ENCODE measurements around the gene ANKS1B.

Gene ANKS1B

DNA sequence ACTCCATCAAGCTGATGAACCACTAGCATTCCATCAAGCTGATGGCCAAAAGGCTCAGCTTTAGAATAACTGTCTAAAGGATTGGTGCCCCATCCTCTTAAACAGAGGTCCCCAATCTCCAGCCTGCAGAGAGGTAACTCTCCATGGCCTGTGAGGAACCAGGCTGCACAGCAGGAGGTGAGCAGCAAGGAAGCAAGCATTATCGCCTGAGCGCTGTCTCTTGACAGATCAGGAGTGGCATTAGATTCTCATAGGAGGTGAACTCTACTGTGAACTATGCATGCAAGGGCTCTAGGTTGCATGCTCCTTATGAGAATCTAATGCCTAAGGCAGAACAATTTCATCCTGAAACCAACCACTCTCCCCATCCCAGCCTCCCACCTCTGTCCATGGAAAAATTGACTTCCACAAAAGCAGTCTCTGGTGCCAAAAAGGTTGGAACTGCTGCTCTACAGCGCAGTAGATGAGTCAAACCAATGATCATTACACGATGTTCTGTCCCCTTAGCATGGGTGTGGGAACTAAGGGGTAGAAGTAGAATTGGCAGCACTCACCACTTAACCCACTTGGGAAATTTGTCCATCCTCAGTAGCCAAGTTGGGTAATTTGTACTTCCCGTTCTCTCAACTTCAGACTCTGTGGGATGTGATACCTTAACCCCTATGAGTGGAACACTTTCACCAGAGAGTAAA, 66.9 kb downstream of the ANKS1B start:
- TF ChIP-seq GATA3 (IDR thresholded peaks at IDR 0.05; ENCODE audit: low read depth, low read length) (no peak), GATA2 (IDR thresholded peaks at IDR 0.05; ENCODE audit: low read depth, low read length) (no peak)

DNA sequence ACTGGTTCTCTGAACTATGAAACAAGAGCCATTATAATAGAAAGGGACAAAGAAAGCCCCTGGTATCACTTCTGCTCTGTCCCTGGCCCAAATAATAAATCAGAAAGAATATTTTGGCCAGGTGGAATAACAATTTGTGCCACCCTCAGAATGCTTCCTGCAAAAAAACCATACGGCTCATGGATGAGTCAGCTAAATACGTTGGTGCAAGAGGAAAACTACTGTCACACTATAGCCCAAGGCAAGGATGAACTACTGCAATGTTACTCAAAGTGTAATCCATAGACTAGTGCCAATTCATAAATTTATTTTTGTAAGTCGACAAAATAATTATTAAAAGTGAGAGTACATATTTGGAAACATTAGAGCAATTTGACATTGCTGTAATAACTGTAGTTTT, 68.2 kb downstream of the ANKS1B start:
- TF ChIP-seq GATA2 (IDR thresholded peaks at IDR 0.05; ENCODE audit: low read depth, low read length) (no peak), GATA3 (IDR thresholded peaks at IDR 0.05; ENCODE audit: low read depth, low read length) (no peak)

DNA sequence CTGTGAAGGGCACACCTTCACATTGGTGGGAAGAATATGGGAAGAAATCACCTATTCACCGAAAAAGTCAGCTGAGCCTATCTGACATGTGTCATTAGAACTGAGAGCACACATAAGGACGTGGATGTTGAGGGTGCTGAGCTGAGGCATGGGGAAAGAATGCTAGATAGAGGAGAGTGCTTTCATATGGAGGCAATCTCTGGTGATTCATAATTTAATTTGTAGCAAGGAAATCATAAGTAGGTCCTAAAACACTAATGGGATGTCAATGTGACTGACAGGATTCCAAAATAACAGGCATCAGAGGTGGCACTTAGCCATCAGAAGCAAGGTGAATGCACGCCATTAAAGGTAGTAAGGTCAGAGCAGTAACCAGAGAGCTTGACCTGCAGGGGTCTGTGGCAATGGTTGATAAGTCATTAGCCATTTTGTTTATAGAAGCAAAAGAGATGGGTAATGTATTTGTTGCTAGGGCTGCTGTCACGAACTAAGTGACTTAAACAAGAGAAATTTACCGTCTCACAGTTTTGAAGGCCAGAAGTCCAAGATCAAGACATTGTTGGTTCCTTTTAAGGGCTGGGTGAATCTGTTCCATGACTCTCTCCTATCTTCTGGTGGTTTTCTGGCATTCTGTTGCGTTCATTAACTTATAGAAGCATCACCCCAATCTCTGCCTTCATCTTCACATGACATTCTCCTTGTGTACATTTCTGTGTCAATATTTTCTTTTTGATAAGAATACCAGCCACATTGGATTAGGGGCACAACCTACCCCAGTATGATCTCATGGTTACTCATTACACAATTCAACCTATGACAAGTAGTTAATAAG, 69.3 kb downstream of the ANKS1B start:
- TF ChIP-seq GATA3 (IDR thresholded peaks at IDR 0.05; ENCODE audit: low read depth, low read length) (no peak), GATA2 (IDR thresholded peaks at IDR 0.05; ENCODE audit: low read depth, low read length) (no peak)

DNA sequence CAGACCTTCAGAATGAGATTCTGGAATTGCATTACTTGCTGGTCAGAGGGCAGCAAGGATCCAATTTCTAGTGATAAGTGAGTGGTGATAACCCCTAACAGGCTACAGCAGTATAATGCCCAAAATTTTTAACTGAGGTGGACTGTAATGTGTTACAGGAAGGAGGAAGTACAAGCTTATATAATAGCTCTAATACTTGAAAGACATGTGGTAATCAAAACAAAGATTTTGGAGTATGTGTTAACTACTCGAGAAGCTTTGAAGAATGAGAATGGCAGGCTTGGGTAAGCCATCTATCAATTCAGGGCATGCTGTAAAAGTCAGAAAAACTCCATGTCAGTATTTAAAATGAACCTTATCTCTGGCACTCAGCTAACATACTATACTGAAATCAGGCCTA, 70.5 kb downstream of the ANKS1B start:
- TF ChIP-seq GATA3 (IDR thresholded peaks at IDR 0.05; ENCODE audit: low read depth, low read length) = no peak
- TF ChIP-seq GATA2 (IDR thresholded peaks at IDR 0.05; ENCODE audit: low read depth, low read length) = no peak

DNA sequence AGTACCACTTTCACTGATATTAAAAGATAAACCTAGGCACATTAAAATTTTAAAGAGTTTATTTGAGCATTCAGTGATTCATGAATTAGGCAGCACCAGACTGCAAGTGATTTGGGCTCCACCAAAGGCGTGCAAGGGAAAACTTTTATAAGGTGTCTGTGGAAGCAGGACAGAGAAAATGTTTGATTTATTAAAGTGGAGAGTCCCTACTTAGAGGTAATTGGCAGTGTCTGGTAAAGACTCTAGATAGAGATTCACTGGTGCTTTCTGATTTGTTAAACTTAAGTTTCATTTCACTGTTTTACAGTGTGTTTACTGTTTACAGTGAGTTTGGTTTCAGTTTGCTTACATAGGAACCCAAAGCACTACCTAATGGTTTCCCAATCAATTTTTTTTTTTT, 72.8 kb downstream of the ANKS1B start:
- TF ChIP-seq GATA2 (IDR thresholded peaks at IDR 0.05; ENCODE audit: low read depth, low read length) (no peak), GATA3 (IDR thresholded peaks at IDR 0.05; ENCODE audit: low read depth, low read length) (no peak)

DNA sequence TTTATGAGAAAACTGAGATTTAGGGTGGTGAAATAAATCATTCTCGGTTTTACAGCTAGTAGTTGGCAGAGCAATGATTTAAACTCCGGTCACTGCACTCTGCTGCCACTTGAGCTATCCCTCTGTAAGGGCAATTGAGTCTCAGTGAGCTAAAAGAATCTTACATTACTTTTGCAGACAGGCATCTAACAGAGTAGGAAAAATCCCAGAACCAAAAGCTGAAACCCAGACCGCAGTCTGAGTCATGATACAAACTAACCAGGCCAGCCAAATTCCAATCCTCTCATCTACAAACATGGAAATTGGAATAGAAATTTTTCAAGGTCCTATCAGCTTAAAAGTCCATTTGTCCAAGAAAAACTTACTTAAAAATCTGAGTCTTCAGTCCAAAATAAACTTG, 73.7 kb downstream of the ANKS1B start:
- no peak for TF ChIP-seq GATA2 (IDR thresholded peaks at IDR 0.05; ENCODE audit: low read depth, low read length)
- no peak for TF ChIP-seq GATA3 (IDR thresholded peaks at IDR 0.05; ENCODE audit: low read depth, low read length)

DNA sequence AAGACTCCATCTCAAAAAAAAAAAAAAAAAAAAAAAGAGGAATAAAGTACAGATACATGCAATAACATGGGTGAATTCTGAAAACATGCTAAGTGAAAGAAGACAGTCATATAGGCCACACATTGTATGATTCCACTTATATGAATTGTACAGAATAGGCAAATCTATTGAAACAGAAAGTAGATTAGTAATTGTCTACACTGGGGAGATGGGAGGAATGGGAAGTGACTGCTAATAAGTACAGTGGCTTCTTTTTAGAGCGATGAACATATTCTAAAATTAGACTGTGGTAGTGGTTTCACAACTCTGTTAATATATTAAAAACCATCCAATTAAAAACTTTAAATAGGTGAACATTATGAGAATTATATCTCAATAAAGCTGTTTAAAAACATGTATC, 74.4 kb downstream of the ANKS1B start:
- TF ChIP-seq GATA3 (IDR thresholded peaks at IDR 0.05; ENCODE audit: low read depth, low read length) (no peak), GATA2 (IDR thresholded peaks at IDR 0.05; ENCODE audit: low read depth, low read length) (no peak)

DNA sequence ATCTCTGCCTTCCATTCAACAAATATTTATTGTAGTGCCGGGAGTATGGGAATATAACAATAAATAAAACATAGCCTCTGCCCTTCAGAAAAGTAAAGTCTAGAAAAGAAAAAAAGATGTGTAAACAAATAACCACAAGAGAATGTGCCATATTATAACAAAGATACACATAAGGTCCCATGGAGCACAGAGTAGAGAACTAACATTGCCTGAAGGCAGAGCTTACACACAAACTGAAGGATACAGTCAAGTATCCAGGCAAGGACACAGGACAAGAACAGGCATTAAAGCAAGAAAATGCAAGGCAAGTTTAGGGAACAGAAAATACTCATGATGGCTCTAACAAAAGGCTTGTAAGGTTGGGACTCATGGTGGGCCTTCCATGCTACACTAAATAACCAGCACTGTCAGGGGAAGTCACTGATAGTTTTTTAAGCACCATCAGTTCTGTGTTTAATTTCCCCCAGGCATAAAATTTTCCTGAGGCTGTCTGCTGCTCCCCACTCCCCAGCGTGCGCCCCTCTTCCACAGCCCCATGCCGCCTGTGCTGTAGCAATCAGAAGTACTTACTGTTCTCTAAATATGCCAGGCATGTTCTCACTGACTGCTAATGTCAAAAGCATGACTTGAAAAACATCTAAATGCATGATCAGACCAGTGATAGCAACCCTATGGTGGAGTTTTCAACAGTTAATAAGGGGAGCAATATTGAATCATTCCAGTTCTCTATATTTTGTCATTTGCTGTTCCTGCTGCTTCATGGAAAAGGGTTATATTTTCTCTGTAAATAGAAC, 77.8 kb downstream of the ANKS1B start:
- TF ChIP-seq GATA3 (IDR thresholded peaks at IDR 0.05; ENCODE audit: low read depth, low read length) = no peak
- no peak for TF ChIP-seq GATA2 (IDR thresholded peaks at IDR 0.05; ENCODE audit: low read depth, low read length)

DNA sequence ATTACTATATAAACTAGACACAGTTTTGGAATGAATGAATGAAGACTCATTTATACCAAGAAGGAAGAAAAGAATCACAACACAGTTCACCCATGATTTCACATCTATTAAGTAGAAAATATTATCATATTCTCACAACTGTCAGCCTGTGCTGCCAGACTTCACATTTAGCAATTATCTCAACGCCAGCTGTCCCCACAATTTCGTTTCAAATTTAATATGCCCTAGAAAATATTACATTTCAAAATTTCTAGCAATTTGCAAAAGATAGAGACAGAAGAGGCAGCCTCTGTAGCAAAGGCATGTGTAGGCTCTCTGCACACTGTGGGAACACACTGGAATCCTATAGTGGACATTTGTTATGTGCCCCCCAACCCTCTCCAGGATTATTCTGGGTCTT, 83.6 kb downstream of the ANKS1B start:
- no peak for TF ChIP-seq GATA3 (IDR thresholded peaks at IDR 0.05; ENCODE audit: low read depth, low read length)
- no peak for TF ChIP-seq GATA2 (IDR thresholded peaks at IDR 0.05; ENCODE audit: low read depth, low read length)

DNA sequence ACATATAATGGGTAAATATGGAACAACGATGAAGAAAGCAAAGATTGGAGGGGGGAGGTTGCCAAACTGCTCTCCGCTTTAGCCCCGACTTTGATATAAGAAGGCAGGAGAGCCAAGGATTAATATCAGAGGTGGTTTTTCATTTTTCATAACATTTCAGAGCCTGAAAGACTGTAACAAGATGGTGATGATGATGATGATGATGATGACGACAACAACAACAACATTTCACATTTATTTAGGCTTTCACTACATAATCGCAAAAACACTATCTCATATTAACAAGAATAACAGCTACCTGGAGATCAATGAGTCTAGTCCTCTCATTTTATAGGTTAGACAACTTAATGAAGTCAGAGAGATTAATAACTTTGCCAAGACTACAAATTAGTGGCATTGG, 86.1 kb downstream of the ANKS1B start:
- TF ChIP-seq GATA3 (IDR thresholded peaks at IDR 0.05; ENCODE audit: low read depth, low read length) = no peak
- TF ChIP-seq GATA2 (IDR thresholded peaks at IDR 0.05; ENCODE audit: low read depth, low read length) = no peak

DNA sequence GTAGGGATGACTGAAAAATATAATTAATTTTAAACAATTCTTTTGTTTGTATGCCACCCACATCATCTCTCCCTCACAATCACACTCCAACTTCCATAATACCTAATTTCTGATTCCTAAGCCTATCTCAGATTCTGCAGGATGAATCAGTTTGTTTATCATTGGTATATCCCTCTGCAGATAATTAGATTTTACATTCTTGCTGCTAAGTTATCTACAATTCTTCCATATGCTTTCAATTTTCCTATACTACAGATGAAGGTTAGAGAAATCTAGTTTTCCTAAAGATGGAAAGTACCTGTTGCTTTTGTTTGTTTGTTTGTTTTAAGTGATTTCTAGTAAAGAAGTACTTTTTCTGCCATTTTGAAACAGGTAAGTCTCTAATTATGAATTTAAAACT, 105.3 kb downstream of the ANKS1B start:
- TF ChIP-seq GATA2 (IDR thresholded peaks at IDR 0.05; ENCODE audit: low read depth, low read length) (no peak), GATA3 (IDR thresholded peaks at IDR 0.05; ENCODE audit: low read depth, low read length) (no peak)

DNA sequence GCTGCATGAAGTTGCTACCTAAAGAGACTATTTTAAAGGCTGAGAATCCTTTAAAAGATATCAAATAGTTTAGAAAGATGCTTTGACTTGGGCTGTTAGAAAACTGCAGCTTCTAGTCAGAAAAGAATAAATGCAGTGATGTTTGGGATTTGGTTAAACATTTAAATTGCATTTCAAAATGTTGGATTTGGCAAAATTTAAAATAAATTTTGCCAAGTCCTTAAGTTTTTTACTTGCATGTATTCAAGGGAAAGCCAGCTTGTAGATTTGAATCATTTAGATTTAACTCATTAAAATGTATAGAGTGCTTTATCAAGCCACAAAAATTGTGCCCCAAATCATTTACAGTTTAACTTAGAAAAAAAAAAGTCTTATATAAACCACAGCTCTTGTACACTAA, 109.7 kb downstream of the ANKS1B start:
- TF ChIP-seq GATA2 (IDR thresholded peaks at IDR 0.05; ENCODE audit: low read depth, low read length) = no peak
- TF ChIP-seq GATA3 (IDR thresholded peaks at IDR 0.05; ENCODE audit: low read depth, low read length) = no peak

DNA sequence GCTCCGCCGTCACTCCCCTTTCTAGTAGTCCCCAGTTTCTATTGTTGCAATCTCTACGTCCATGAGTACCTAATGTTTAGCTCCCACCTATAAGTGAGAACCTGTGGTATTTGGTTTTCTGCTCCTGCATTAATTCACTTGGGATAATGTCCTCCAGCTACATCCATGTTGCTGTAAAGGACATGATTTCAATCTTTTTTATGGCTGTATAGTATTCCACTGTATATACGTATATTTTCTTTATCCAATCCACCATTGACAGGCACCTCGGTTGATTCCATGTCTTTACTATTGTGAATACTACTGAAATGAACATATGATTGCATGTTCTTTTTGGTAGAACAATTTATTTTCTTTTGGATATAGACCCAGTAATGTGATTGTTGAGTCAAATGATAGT, 114.7 kb downstream of the ANKS1B start:
- TF ChIP-seq GATA2 (IDR thresholded peaks at IDR 0.05; ENCODE audit: low read depth, low read length) = no peak
- no peak for TF ChIP-seq GATA3 (IDR thresholded peaks at IDR 0.05; ENCODE audit: low read depth, low read length)

DNA sequence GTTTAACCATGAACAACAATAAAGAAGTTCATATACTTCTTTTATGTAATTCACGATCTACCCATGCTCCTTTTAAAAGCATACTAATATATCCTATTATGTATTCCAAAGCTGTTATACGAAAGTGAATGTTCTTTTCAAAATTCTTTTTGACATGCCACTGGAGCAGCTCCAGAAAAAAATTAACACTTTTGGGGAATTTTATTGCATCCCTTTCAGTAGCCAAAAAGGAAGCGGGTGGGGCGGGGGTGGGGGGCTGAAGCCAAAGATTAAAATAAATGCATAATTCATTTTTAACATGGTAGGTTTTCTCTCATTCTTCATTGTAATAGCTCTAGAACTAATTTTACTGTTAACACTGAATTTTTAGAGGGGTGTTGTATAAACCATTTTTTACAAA, 123.0 kb downstream of the ANKS1B start:
- TF ChIP-seq GATA2 (IDR thresholded peaks at IDR 0.05; ENCODE audit: low read depth, low read length) (no peak), GATA3 (IDR thresholded peaks at IDR 0.05; ENCODE audit: low read depth, low read length) (no peak)

Data from SH-SY5Y (cell line).